SW 1271 (cell line): Measurements from ENCODE around the gene HHATL.
"Not testable (repeated sequence)": the region's sequence is repeated elsewhere in the genome, so short reads cannot be mapped to it uniquely, and the experiment has no call there.

Source experiments
- DNase-seq, 2 experiments: peaks; one replicate each; lab custom pipeline; 2025; lab: John Stamatoyannopoulos, UW

Gene HHATL

DNA sequence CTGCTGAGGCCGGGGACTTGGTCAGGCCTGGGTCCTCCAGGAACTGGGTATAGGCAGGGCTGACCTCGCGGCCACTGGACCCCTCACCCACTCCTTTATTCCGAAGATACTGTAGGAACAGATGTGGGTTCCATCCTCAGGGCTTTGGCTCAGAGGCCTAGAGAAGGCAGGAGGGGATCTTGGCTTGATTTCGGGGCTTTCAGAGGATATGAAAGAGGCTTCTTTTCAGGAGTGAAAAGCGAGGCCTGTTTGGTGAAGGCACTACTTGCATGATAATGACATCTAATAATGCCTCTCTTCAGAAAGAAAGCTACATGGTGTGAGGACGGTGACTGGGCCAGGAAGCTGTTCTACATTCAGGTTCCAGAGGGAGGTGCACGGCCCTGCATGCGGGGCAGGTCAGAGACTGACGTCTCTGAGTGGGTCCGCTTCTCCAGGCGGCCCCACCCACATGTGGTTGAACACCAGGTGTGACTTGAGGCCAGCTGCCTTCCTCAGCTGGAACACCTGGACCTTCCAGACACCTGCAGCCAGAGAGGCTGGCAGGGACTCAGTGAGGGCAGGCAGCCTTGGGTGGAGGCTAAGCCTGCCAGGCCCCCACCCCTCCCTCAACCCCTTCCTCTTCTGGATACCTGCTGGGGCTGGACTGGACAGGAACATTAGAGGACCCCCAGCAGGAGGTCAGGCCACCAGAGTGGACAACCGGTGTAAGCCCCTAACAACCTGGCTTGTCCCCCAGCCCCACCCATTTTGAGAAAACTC is 31.1 kb upstream of the HHATL start:
- DNase-seq = no peak

DNA sequence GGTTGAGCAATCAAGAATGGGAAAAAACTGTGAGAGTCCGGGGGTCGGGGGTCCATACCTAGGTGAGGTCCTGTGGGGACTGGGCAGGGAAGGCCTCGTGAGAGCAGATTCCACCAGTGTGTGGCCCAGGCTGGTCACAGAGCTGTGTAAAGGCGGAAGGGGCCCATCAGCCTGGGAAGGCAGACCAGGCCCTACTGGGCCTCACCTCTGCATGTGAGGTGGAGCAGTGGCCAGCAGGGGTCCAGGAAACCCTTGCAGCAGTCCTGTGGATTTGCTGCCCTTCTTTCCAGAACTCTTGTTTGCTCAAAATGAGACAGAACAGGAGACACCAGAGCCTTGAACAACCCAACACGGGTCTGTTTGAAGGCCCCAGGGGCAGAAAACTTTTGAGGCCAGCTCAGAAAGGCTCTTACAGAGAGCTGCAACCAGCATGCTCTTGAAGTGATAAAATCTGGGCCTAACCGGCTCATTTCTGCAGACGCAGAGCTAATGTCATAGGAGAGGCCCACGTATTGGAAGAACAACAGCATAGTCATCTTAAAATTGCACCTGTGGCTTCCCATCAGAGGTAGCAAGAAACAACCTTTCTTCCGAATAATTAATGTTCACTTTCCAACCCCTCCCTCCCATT is 30.3 kb upstream of the HHATL start:
- DNase-seq = no peak

DNA sequence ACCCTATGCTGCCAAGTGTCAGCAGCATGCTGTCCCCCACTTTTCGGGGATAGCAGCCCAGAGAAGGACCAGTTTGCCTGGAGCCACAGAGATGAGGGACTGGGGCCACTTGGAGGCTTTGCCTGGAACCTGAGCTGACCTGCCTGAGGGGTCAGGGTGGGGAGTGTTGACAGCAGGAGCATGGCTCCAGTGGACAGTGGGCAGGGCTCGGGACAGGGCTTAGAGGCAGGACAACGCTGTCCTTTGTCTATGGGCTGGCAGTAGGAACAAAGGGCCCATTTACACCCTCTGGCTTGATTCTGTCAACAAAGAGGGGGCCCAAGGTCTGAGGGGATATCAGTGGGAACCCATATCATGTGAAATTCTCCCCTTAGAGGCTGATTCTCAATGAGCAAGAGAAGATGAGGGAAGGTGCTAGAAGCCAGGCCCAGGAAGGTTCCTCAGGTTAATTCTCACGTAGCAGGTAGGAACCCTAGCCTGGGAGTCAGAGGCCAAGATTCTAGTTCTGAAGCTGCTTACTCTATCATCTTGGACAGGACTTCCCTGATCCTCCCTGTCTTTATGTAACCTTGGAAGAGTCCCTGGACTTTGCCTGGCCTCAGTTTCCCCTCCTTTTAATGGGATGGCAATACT is 29.7 kb upstream of the HHATL start:
- DNase-seq = no peak

DNA sequence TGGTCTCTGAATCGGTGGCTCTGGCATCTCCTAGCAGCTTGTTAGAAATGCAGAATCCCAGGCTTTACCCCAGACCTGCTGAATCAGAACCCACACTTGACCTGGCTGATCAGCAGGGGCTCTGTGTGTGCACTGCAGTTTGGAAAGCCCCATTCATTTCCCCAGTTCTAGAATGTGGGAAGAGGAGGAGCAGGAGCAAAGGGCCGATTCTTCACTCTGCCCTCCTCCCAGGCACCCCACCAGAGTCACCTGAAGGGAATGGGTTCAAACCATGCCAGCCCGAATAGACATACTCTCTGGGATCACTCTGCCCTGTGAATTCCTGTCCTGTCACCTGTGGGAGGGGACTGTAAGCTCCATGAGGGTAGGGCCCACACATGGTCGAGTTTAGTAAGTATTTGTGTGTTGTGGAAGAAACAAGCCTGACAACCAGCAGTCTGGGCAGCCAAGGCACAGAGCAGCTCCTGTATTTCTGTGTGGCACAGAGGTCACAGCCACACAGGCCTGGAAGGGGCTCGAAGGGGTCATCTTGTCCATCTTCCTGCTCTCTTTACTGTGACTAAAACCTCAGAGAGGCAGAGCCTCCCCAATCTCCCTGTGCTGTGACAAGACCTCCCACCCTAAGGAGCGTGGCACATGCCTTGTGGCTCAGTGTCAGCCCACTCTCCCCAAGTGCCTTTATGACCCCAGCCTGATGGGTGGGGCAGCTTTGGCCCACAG is 29.0 kb upstream of the HHATL start:
- no peak for DNase-seq

DNA sequence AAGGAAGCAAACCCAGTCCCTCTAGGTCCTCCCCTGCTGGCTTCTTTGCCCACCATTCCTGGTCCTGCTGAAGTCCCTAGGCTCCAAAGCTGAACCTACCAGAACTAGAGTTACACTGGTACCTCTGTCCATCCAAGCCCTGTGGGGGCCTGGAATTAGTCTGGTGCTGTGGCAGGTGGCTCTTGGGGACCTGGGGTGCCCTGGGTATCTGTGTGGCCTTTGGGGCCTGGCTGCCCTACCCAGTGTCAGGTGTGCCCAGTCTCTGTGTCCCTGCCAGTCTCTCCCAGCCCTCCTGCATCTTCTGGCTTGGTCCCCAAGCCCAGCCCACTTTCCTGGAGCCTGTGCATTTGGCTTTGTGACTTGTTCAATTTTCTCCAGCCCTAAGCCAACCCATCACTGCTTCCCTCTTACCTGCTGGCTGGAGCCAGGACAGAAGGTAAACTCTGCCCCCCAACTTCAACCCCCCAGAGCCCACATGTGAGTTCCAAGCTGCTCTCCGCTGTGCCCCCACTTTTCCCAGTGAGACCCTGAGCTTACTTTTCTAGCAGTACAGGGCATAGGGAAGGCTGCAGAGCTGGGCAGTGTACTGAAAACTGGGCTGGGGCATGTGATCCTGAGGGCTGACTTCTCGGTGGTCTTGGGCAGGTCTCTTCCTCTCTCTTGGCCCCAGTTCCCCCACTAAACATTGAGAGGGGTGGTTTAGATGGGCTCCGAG is 28.3 kb upstream of the HHATL start:
- DNase-seq = no peak

DNA sequence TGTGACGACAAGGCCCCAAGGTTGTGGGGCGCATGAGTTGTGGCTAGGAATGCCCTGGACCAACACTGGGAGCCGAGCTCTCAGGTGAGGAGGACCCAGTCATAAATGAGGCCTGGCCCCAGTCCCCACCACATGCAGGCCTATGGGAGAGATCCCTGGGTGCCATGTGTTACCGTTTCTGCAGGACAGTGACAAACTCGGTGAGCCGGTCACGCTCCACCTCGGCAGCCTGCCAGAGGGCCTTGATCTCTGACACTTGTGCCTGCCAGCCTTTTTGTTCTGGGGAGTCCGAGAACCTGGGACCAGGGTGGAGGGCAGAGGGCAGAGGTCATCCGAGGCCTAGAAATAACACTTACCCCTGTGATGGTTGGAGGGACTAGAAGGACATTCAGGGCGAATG is 27.7 kb upstream of the HHATL start:
- no peak for DNase-seq

GRCh38 chr3:42729404-42730145 is 27.0 kb upstream of the HHATL start:
- DNase-seq = no peak

GRCh38 chr3:42728668-42729364 is 26.2 kb upstream of the HHATL start:
- no peak for DNase-seq

DNA sequence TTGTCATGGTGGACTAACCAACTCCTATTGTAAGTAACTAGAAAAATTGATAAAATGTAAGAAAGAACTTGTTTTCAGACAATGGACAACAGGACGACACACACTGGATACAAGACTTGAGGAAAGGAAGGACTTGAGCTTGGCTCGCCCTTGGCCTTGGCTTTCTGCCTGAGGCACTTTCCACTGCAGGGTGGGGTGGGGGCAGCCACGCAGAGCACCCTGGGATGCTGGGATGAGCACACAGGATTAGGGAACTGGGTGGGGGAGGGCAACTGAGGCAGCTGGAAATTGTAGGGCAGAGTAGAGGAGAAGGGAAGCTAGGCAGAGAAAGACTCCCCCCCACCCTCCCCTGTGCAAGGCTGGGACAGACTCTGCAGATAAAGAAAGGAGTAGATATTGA is 25.5 kb upstream of the HHATL start:
- DNase-seq = no peak

DNA sequence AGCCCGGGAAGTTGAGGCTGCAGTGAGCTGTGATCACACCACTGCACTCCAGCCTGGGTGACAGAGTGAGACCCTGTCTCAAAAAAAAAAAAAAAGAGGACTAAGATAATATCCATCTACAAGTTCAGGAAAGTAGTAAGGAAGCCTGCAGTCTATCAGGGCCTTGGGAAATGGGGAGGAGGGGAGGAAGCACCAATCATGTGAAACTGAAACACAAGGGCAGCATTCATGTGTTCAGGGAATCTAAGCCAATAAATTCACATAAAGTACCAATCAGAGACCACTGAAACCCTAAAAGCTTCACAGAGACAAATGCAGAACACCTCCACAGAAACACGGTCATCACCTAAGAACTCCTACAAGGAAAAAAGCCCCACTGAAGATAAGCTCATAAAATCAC is 22.9 kb upstream of the HHATL start:
- DNase-seq = no peak

GRCh38 chr3:42723219-42723618 is 20.6 kb upstream of the HHATL start:
- DNase-seq = no peak

DNA sequence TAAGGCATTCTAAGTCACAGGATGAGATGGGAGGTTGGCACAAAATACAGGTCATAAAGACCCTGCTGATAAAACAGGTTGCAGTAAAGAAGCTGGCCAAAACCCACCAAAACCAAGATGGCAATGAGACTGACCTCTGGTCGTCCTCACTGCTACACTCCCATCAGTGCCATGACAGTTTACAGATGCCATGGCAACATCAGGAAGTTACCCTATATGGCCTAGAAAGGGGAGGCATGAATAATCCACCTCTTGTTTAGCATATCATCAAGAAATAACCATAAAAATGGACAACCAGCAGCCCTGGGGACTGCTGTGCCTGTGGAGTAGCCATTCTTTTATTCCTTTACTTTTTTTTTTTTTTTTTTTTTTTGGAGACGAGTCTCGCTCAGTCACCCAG is 19.8 kb upstream of the HHATL start:
- not testable (repeated sequence) for DNase-seq

- no peak for DNase-seq
Measured at GRCh38 chr3:42721690-42722089, 19.1 kb upstream of the HHATL start.

DNA sequence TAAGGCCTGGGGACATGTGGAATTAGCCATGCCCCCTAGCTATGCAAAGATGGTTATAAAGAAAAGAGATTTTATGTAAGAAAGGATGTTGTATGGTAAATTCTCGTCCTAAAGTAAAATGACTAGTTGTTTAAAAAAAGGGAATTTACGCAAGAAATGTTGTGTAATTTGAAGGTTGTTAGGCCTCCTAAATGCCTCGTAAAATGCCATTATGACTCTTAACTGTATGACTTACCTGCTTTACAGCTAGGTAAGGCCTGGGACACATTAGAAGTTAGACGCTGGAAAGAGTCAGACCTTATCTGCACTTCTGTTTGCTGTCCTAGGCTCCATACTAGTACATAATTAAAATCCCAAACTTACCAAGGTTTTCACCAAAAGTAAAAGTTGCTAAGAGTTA is 17.5 kb upstream of the HHATL start:
- no peak for DNase-seq

GRCh38 chr3:42719002-42719401 is 16.4 kb upstream of the HHATL start:
- DNase-seq = no peak

DNA sequence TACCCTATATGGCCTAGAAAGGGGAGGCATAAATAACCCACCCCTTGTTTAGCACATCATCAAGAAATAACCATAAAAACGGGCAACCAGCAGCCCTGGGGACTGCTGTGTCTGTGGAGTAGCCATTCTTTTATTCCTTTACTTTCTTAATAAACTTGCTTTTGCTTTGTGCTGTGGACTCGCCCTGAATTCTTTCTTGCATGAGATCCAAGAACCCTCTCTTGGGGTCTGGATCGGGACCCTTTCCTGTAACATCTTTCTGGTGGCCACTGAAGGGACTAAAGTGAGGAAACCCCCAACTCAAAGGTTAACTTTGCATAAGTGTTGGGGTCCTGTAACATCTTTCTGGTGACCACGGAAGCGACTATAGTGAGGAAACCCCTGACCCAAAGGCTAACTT is 15.7 kb upstream of the HHATL start:
- DNase-seq = no peak

DNA sequence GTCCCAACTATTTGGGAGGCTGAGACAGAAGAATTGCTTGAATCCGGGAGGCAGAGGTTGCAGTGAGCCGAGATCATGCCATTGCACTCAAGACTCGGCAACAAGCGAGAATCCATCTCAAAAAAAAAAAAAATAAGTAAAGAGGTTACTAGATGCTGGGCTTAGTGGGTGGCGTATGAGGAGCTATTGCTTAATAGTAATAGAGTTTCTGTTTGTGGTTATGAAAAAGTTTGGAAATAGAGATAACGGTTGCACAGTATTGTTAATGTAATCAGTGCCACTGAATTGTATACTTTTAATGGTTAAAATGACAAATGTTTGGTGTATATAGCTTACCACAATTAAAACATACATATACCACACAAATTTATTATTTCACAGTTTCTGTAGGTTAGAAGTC is 14.7 kb upstream of the HHATL start:
- DNase-seq = no peak

DNA sequence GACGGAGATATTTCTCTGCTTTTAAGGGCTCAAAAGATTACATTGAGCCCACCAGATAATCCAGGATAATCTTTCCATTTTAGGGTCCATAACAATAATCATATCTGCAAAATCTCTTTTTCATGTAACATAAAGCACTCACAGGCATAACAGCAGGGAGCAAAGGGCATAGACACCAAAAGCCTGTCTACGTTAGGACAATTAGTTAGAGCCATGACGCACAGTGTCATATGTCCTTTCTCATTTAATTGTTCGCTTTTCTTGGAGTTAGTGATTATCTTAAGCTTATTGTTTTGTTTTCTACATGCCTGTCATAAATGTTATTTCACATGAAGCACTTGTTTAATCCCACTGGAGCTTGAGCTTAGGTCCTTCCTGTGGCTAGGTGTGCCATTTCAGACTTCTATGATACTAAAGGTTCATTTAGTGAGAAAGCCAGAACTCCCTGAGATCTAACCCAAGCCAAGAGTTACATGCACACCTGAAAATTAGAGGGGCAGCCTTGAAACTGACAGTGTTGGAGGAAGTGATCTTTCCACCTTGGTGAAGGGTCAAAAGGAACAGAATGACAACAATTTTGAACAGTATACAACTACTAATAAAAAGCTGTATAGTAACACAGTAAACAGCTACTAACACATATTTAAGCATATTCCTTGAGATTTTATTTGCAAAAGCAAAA is 11.7 kb upstream of the HHATL start:
- no peak for DNase-seq

GRCh38 chr3:42713747-42714146 is 11.1 kb upstream of the HHATL start:
- no peak for DNase-seq

GRCh38 chr3:42712688-42713372 is 10.2 kb upstream of the HHATL start:
- no peak for DNase-seq
